Hepatocyte (in vitro differentiated cells): ENCODE data around the gene GFRA3. TPM values are rescaled to one million over a fixed set of nuclear protein-coding genes. Genes with fewer than 3 reads are reported as not detected.

Source experiments
- DNase-seq: peaks from one replicate; pipeline ENCODE4 v3.0.0-alpha.2; 2016; ENCODE audit warnings: low spot score
- H2AFZ ChIP-seq: fragments of 200-600 bp; sonication (generic); 2 replicates; pipeline ENCODE4 v1.6.0; 2016; ENCODE audit warnings: antibody characterized with exemption, mild to moderate bottlenecking
- H3K27ac ChIP-seq: fragments of 200-600 bp; sonication (generic); 2 replicates; pipeline ENCODE4 v1.5.1; 2016; ENCODE audit warnings: mild to moderate bottlenecking
- H3K27me3 ChIP-seq: fragments of 200-600 bp; sonication (generic); 2 replicates; pipeline ENCODE4 v1.6.1; 2016
- H3K36me3 ChIP-seq: fragments of 200-600 bp; sonication (generic); replicated peaks from 2 replicates; pipeline ENCODE4 v1.5.1; 2016; ENCODE audit warnings: low read depth; ENCODE audit not compliant: insufficient read depth
- H3K4me1 ChIP-seq: fragments of 200-600 bp; sonication (generic); 2 replicates; pipeline ENCODE4 v1.5.1; 2016; ENCODE audit warnings: mild to moderate bottlenecking, moderate library complexity; ENCODE audit not compliant: insufficient read depth
- H3K4me2 ChIP-seq: fragments of 200-600 bp; sonication (generic); 2 replicates; pipeline ENCODE4 v1.6.0; 2016
- H3K4me3 ChIP-seq: fragments of 200-600 bp; sonication (generic); 2 replicates; pipeline ENCODE4 v1.5.1; 2016; ENCODE audit warnings: mild to moderate bottlenecking
- H3K79me2 ChIP-seq: fragments of 200-600 bp; sonication (generic); 2 replicates; pipeline ENCODE4 v1.6.0; 2017; ENCODE audit warnings: mild to moderate bottlenecking
- H3K9me2 ChIP-seq: fragments of 200-600 bp; sonication (generic); replicated peaks from 2 replicates; pipeline ENCODE4 v1.6.0; 2017; ENCODE audit warnings: mild to moderate bottlenecking; ENCODE audit not compliant: insufficient read depth
- H3K9me3 ChIP-seq: fragments of 200-600 bp; sonication (generic); 2 replicates; pipeline ENCODE4 v1.5.1; 2016; ENCODE audit warnings: low read depth, mild to moderate bottlenecking
- H4K20me1 ChIP-seq: fragments of 200-600 bp; sonication (generic); 2 replicates; pipeline ENCODE4 v1.6.0; 2016; ENCODE audit warnings: mild to moderate bottlenecking; ENCODE audit not compliant: insufficient read depth, poor library complexity, severe bottlenecking
- CTCF ChIP-seq: fragments of 200-600 bp; sonication (generic); IDR thresholded peaks from 2 replicates; pipeline ENCODE4 v1.5.1; 2016; ENCODE audit warnings: antibody characterized with exemption, mild to moderate bottlenecking; ENCODE audit not compliant: poor library complexity
- EZH2 ChIP-seq: fragments of 200-600 bp; sonication (generic); IDR thresholded peaks from 2 replicates; pipeline ENCODE4 v1.6.1; 2016; ENCODE audit warnings: antibody characterized with exemption, mild to moderate bottlenecking, borderline replicate concordance
- EZH2phosphoT487 ChIP-seq: fragments of 200-600 bp; sonication (generic); IDR thresholded peaks from one replicate; pipeline ENCODE4 v1.6.1; 2018; ENCODE audit warnings: antibody characterized with exemption, mild to moderate bottlenecking, low read depth, moderate library complexity; ENCODE audit not compliant: unreplicated experiment, severe bottlenecking
- WGBS: methylation state at CpG from one replicate; pipeline ENCODE4 v1.1.6; 2016; ENCODE audit warnings: low lambda C conversion rate; ENCODE audit errors: missing lambda C conversion rate; 5-methylcytosine and 5-hydroxymethylcytosine counted together
- polyA plus RNA-seq: library from polyadenylated mRNA; unstranded; fragments of >200 nt; fragmentation: Nextera tagmentation; extraction: Ambion mirVana; gene quantifications from 2 replicates; pipeline ENCODE4 v1.2.1, GENCODE V29; 2016
- total RNA-seq: library from RNA; depleted of rRNA; stranded (reverse); fragments of >200 nt; gene quantifications from 2 replicates; pipeline ENCODE4 v1.2.3, GENCODE V29; 2014

GFRA3 gene
- total and polyA plus RNA-seq, 2 experiments from 2014 or later, result 2.2 to 3.2 TPM

- Histone ChIP-seq H3K9me2 (no peaks in the 10 kb centered on the region), H3K9me3 (no peaks in the 10 kb centered on the region), H3K36me3 (no peaks in the 10 kb centered on the region), H3K4me2 (no peak overlapping the region), H2AFZ (no peak overlapping the region), H3K4me1 (peaks cover 2% of the 10 kb centered on the region), H3K79me2 (no peaks in the 10 kb centered on the region), H3K27me3 (peaks cover 24% of the 10 kb centered on the region), H3K27ac (no peak overlapping the region), H3K4me3 (no peak overlapping the region), H4K20me1 (no peaks in the 10 kb centered on the region)
- TF ChIP-seq CTCF, result no peak
- DNase-seq, result no peak
- WGBS, result 84% methylated on average over 4 of the region's 4 CpGs
Measured at GRCh38 chr5:138246822-138247221, 27.6 kb downstream of the GFRA3 start.

- TF ChIP-seq CTCF (no peak), EZH2phosphoT487 (no peak), EZH2 (no peak)
- Histone ChIP-seq H3K4me2 (no peak overlapping the region), H3K4me1 (peaks cover 6% of the 10 kb centered on the region), H4K20me1 (no peaks in the 10 kb centered on the region), H3K27me3 (peaks cover 29% of the 10 kb centered on the region), H2AFZ (no peak overlapping the region), H3K27ac (no peak overlapping the region), H3K9me3 (no peaks in the 10 kb centered on the region), H3K9me2 (no peaks in the 10 kb centered on the region), H3K36me3 (no peaks in the 10 kb centered on the region), H3K4me3 (no peak overlapping the region), H3K79me2 (no peaks in the 10 kb centered on the region)
- 67% methylated on average over 4 of the region's 4 CpGs for WGBS
- DNase-seq, result no peak
Measured at GRCh38 chr5:138246334-138246733, 28.1 kb downstream of the GFRA3 start.

- no peak overlapping the region for H3K4me2 ChIP-seq
- no peaks in the 10 kb centered on the region for H3K9me3 ChIP-seq
- TF ChIP-seq CTCF, result no peak
- no peak for TF ChIP-seq EZH2phosphoT487
- TF ChIP-seq EZH2, result no peak
- no peak overlapping the region for H3K4me3 ChIP-seq
- peaks cover 35% of the 10 kb centered on the region for H3K27me3 ChIP-seq
- no peaks in the 10 kb centered on the region for H3K79me2 ChIP-seq
- DNase-seq, result no peak
- H3K4me1 ChIP-seq, result peaks cover 8% of the 10 kb centered on the region
- no peaks in the 10 kb centered on the region for H3K36me3 ChIP-seq
- no peak overlapping the region for H2AFZ ChIP-seq
- WGBS, result 0% methylated on average over 1 of the region's 1 CpG
- H3K9me2 ChIP-seq, result no peaks in the 10 kb centered on the region
- no peak overlapping the region for H3K27ac ChIP-seq
- no peaks in the 10 kb centered on the region for H4K20me1 ChIP-seq
Measured at GRCh38 chr5:138245717-138246116, 28.7 kb downstream of the GFRA3 start.

- Histone ChIP-seq H2AFZ (no peak overlapping the region), H3K4me3 (no peak overlapping the region), H3K9me2 (no peaks in the 10 kb centered on the region)
Measured at GRCh38 chr5:138243794-138244193, 30.6 kb downstream of the GFRA3 start.

More at GRCh38 chr5:138243794-138244193, 30.6 kb downstream of the GFRA3 start:
- H3K27me3 ChIP-seq, result peaks cover 45% of the 10 kb centered on the region
- no peaks in the 10 kb centered on the region for H3K36me3 ChIP-seq
- H4K20me1 ChIP-seq, result no peaks in the 10 kb centered on the region
- no peaks in the 10 kb centered on the region for H3K79me2 ChIP-seq
- 41% methylated on average over 2 of the region's 2 CpGs for WGBS
- no peak overlapping the region for H3K27ac ChIP-seq
- H3K4me2 ChIP-seq, result no peak overlapping the region
- no peaks in the 10 kb centered on the region for H3K9me3 ChIP-seq
- H3K4me1 ChIP-seq, result peaks cover 8% of the 10 kb centered on the region
- DNase-seq, result no peak
- TF ChIP-seq CTCF (no peak), EZH2phosphoT487 (no peak), EZH2 (no peak)
